ENCODE measurements around the gene FNDC10. TPM values are rescaled to one million over a fixed set of nuclear protein-coding genes. Genes with fewer than 3 reads are reported as not detected.

FNDC10 gene
- total RNA-seq, 4 donors from 2014 or later, result 4.1 to 6.9 (median 5.7) TPM

DNA sequence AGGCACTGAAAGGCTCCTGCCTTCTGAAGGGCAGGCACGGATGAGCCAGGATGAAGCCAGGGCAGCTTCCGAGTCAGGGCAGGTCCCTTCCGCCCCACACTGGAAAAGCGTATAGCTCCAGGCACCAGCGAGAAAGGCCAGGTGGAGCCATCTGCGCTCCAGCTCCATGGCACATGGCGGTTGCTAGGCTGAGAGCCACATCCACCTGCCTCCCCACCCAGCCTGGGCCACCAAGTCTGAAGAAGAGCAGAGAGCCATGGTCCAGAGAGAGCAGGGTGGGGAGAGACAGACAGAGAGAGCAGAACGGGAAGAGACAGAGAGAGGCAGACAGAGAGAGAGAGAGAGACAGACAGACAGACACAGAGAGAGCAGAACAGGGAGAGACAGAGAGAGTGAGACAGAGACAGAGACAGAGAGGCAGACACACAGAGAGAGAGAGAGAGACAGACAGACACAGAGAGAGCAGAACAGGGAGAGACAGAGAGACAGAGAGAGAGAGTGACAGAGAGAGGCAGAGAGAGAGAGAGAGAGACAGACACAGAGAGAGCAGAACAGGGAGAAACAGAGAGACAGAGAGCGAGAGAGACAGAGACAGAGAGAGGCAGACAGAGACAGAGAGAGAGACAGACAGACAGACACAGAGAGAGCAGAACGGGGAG lies 5.2 kb downstream of the FNDC10 start:
- TF ChIP-seq, protein P1, sequence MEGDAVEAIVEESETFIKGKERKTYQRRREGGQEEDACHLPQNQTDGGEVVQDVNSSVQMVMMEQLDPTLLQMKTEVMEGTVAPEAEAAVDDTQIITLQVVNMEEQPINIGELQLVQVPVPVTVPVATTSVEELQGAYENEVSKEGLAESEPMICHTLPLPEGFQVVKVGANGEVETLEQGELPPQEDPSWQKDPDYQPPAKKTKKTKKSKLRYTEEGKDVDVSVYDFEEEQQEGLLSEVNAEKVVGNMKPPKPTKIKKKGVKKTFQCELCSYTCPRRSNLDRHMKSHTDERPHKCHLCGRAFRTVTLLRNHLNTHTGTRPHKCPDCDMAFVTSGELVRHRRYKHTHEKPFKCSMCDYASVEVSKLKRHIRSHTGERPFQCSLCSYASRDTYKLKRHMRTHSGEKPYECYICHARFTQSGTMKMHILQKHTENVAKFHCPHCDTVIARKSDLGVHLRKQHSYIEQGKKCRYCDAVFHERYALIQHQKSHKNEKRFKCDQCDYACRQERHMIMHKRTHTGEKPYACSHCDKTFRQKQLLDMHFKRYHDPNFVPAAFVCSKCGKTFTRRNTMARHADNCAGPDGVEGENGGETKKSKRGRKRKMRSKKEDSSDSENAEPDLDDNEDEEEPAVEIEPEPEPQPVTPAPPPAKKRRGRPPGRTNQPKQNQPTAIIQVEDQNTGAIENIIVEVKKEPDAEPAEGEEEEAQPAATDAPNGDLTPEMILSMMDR (IDR thresholded peaks at IDR 0.05), result no peak
- no peak for TF ChIP-seq POLR2A (IDR thresholded peaks at IDR 0.05)
- no peak for DNase-seq
- no peaks in the 10 kb centered on the region for H3K36me3 ChIP-seq
- H3K27me3 ChIP-seq, result peaks cover 0 to 8% of the 10 kb centered on the region in 2 donors
- no peak overlapping the region for H3K4me3 ChIP-seq
- no peak overlapping the region for H3K27ac ChIP-seq
- H3K9me3 ChIP-seq, result no peaks in the 10 kb centered on the region
- H3K4me1 ChIP-seq, result peaks cover 0 to 14% (median 4%) of the 10 kb centered on the region in 4 donors

DNA sequence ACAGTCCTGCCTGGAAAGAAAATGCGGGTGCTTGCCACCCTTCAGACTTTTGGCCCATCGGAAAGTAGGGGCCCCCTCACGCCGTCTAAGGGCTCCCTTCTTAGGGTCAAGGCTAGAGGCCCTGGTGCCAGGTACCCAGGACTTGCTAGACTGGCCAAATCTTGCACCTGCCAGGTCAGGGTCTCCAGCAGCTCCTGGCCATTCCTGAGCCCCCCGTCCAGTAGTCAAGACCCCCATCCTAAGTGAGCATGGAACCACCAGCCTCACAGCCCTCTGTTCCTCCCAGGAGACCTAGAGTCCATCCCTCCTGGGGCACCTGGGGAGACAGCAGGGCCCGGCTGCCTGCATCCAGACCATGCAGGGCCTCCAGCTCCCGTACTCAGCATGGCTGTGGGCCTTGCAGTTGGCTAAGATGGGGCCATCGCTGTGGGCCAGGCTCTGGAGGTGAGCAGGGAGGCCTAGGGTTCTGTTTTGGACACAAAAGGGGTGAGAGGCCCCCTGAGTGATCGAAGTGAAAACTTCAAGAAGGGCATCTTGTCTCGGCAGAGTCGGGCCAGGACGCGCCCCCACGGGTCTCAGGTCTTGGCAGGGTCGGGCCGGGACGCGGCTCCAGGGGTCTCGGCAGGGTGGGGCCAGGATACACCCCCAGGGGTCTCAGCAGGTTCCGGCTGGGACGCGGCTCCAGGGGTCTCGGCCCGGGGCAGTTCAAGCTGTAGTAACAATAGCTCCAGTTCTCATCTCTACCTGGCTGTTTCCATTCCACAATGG lies 5.9 kb downstream of the FNDC10 start:
- no peak for DNase-seq
- TF ChIP-seq, protein P1 (IDR thresholded peaks at IDR 0.05), result no peak
- no peak for TF ChIP-seq POLR2A (IDR thresholded peaks at IDR 0.05)
- H3K9me3 ChIP-seq, result no peaks in the 10 kb centered on the region
- peaks cover 0 to 9% (median 1%) of the 10 kb centered on the region in 4 donors for H3K4me1 ChIP-seq
- H3K27me3 ChIP-seq, result peaks cover 0 to 5% of the 10 kb centered on the region in 2 donors
- no peaks in the 10 kb centered on the region for H3K36me3 ChIP-seq
- no peak overlapping the region for H3K4me3 ChIP-seq
- no peak overlapping the region for H3K27ac ChIP-seq

DNA sequence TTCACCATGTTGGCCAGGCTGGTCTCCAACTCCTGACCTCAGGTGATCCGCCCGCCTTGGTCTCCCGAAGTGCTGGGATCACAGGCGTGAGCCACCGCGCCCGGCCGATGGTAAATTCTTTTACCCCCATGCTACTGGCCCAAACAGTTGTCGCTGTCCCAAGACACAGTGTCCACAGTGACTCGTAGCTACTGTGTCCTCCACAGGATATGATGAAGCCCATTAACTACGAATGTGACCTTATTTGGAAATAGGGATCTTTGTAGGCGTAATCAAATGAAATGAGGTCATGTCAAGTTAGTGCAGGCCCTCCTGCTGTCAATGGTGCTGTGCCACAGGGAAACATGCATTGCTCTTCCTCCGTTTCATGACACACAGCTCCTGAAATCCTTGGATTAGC lies 8.5 kb downstream of the FNDC10 start:
- Histone ChIP-seq H3K27ac (no peak overlapping the region), H3K9me3 (no peaks in the 10 kb centered on the region), H3K36me3 (no peaks in the 10 kb centered on the region), H3K27me3 (peaks cover 0 to 2% of the 10 kb centered on the region in 2 donors), H3K4me1 (no peaks in the 10 kb centered on the region), H3K4me3 (no peak overlapping the region)
- TF ChIP-seq POLR2A (IDR thresholded peaks at IDR 0.05), result no peak
- TF ChIP-seq, protein P1 (IDR thresholded peaks at IDR 0.05), result no peak
- no peak for DNase-seq

DNA sequence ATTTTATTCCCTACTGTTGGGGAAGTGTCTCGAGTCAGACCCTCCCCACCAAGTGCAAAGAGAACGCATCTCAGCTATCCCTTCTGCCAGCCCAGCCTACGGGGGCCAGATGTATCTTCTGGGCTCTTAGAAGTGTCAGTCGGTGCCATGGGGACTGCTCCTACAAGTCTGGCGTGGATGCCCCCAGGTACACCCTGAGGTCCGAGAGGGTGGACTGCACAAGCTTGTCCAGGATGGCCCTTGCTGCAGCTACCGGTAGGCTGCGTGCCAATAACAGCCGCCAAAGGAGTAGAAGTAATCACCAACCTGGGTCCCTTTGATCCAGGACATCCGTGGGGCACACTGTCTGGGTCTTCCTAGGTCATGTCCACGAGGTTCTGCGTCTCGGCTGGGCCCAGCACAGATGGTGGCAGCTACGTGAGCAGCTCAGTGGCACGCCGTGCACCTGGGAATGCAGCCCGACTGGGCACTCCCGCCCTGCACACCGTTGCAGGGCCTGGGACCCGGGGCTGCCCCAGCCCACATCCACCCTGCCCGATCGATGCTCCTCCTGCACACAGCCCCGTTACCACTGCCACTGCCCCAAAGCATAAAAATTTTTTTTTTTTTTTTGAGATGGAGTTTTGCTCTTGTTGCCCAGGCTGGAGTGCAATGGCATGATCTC lies 16.5 kb downstream of the FNDC10 start:
- no peaks in the 10 kb centered on the region for H3K9me3 ChIP-seq
- no peak overlapping the region for H3K4me3 ChIP-seq
- no peak overlapping the region for H3K27ac ChIP-seq
- H3K4me1 ChIP-seq, result no peaks in the 10 kb centered on the region
- no peak for TF ChIP-seq POLR2A (IDR thresholded peaks at IDR 0.05)
- TF ChIP-seq, protein P1 (IDR thresholded peaks at IDR 0.05), result no peak
- no peak for DNase-seq
- H3K27me3 ChIP-seq, result no peaks in the 10 kb centered on the region
- no peaks in the 10 kb centered on the region for H3K36me3 ChIP-seq

DNA sequence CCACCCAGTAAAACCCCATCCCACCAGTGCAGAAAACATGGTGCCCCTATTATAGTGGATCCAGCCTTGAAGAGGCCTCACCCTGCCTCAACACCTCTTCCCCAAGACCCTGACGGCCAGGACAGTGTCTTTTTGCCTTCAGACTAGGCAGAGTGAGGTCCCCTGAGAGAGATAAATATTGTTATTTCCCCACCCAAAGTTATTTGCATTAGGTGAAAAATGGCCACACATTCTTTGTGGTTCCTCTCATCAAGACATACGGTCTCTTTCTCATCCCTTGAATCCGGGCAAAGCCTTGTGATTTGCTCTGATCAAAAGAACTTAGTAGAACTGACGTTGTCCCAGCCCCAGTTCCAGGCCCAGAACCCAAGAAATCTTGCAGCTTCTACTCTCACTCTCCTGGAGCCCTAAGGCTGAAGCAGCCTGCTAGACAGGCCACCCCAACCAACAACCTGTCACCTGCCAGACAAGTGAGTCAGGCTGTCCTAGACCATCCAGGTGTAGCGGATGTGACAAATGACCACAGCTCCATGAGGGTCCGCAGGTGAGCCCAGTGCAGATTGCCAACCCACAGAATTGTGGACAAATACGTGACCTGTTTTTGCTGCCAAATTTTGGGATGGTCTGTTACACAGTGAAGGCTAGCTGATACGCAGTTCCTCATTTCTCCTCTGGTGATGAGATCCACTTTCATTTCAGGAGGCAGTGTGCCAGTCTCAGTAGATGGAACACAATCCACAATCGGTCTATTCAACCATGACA lies 17.2 kb downstream of the FNDC10 start:
- no peak for DNase-seq
- Histone ChIP-seq H3K9me3 (no peaks in the 10 kb centered on the region), H3K4me1 (peaks cover 0 to 4% (median 0%) of the 10 kb centered on the region in 4 donors), H3K27me3 (no peaks in the 10 kb centered on the region), H3K27ac (no peak overlapping the region), H3K4me3 (no peak overlapping the region), H3K36me3 (no peaks in the 10 kb centered on the region)
- no peak for TF ChIP-seq POLR2A (IDR thresholded peaks at IDR 0.05)
- TF ChIP-seq, protein P1 (IDR thresholded peaks at IDR 0.05), result no peak
